ENCODE measurements around the gene MAP2. TPM values are rescaled to one million over a fixed set of nuclear protein-coding genes. Genes with fewer than 3 reads are reported as not detected.

Gene MAP2
- total RNA-seq, 2 experiments from 2014 or later, result 0.16 TPM; not detected in 1

DNA sequence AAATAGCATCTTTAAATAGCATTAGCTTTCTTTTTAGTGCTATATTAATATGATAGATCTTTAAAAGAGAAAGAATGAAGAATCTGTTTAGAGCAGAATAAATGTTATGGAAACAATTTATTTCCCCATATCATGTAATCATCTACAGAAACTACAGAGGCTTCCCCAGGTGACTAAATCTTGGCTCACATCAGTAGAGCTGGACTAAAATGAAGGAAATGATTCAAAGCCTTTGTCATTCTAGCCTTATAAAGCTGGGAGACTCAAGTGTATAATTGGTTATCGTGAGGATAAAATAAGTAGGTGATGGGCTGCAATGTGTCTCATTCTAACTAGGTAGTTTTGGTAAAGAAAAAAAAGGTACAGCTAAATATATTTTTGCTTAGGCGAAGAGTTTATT, 264.5 kb downstream of the MAP2 start:
- H3K4me3 Mint-ChIP-seq, result no peak overlapping the region
- no peaks in the 10 kb centered on the region for H3K9me3 Mint-ChIP-seq (ENCODE audit: low read depth)
- DNase-seq (no peak), ATAC-seq (no peak)
- CTCF ChIA-PET, result no interaction called here
- H3K4me1 Mint-ChIP-seq, result no peaks in the 10 kb centered on the region
- H3K36me3 Mint-ChIP-seq, result no peaks in the 10 kb centered on the region
- no peak overlapping the region for H3K27ac Mint-ChIP-seq
- H3K27me3 Mint-ChIP-seq, result no peaks in the 10 kb centered on the region

DNA sequence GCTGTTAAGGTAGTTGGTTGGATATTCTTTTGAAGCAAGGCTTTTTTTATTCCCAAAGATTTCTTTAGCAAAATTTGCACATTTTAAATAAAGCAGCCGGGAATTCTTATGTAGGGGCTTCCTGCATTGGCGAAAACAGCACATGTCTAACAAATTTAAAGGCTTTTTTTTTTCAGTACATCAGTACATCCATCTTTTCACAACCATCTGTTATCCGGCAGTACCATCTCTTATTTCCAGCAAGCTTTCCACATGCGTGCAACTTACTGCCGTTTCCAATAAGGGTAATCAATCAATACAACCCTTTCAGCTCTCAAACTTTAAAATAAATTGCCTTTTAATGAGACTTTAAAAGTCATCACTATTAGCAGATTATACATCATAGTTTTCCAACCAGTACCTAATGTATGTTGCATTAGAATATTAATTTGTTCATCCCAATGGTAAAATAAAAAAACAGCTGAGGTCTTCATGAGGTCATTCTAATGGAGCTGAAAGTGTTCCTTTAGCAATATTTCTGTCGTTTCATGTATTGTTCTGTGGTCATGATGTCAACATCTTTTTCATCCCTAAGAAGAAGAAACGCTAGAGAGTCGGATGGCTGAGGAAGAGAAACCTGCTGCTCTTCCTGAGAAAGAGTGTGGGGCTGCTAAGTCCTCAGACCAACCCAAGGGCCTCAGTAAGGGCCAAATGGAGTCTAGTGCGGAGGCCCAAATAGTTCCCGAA, 266.3 kb downstream of the MAP2 start:
- H3K4me1 Mint-ChIP-seq, result no peaks in the 10 kb centered on the region
- H3K27ac Mint-ChIP-seq, result no peak overlapping the region
- CTCF ChIA-PET, result no interaction called here
- no peaks in the 10 kb centered on the region for H3K36me3 Mint-ChIP-seq
- no peak overlapping the region for H3K4me3 Mint-ChIP-seq
- H3K27me3 Mint-ChIP-seq, result peaks cover 5% of the 10 kb centered on the region
- no peaks in the 10 kb centered on the region for H3K9me3 Mint-ChIP-seq (ENCODE audit: low read depth)
- ATAC-seq (no peak), DNase-seq (no peak)

DNA sequence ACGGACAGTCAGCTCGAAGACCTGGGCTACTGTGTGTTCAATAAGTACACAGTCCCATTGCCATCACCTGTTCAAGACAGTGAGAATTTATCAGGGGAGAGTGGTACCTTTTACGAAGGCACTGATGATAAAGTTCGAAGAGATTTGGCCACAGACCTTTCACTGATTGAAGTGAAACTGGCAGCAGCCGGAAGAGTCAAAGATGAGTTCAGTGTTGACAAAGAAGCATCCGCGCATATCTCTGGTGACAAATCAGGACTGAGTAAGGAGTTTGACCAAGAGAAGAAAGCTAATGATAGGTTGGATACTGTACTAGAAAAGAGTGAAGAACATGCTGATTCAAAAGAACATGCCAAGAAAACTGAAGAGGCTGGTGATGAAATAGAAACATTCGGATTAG, 270.9 kb downstream of the MAP2 start:
- DNase-seq, result no peak
- peaks cover 7% of the 10 kb centered on the region for H3K27me3 Mint-ChIP-seq
- no peak overlapping the region for H3K4me3 Mint-ChIP-seq
- H3K36me3 Mint-ChIP-seq, result no peaks in the 10 kb centered on the region
- no peaks in the 10 kb centered on the region for H3K9me3 Mint-ChIP-seq (ENCODE audit: low read depth)
- ATAC-seq, result no peak
- H3K4me1 Mint-ChIP-seq, result peaks cover 15% of the 10 kb centered on the region
- CTCF ChIA-PET, result no interaction called here
- no peak overlapping the region for H3K27ac Mint-ChIP-seq

GRCh38 chr2:209696836-209697711, 273.2 kb downstream of the MAP2 start:
- Mint-ChIP-seq H3K4me3 (peak overlapping the region; percentile 30), H3K9me3 (ENCODE audit: low read depth) (no peaks in the 10 kb centered on the region), H3K4me1 (peaks cover 15% of the 10 kb centered on the region), H3K27me3 (peaks cover 12% of the 10 kb centered on the region), H3K36me3 (no peaks in the 10 kb centered on the region), H3K27ac (peak overlapping the region; percentile 63)
- DNase-seq (no peak), ATAC-seq (peak; percentile 39)
- CTCF ChIA-PET, result interaction anchor here (0.6 kb wide), 1 partner anchor 370 kb away, joined by 4 read pairs; no protein-coding TSS in a partner anchor

DNA sequence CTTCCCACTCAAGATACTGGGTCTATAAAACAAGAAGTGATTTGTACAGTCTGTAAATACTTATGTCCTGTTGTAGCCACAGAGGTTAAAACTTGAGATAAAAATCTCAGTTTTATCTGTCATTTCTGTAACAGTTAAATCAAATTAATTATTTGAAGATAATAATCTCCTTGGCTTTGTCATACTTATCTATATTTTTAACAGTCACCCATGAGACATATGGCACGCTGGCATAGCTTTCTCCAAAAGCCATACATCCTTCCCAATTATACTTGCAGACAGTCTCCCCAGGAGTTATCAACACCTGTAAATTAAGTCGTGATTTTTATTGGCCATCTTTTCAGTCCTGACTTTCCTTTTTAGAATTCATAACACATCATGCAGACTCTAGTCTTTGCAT, 278.9 kb downstream of the MAP2 start:
- H3K27me3 Mint-ChIP-seq, result peaks cover 12% of the 10 kb centered on the region
- no peak for DNase-seq
- ATAC-seq, result no peak
- no peak overlapping the region for H3K27ac Mint-ChIP-seq
- no peak overlapping the region for H3K4me3 Mint-ChIP-seq
- H3K9me3 Mint-ChIP-seq (ENCODE audit: low read depth), result no peaks in the 10 kb centered on the region
- CTCF ChIA-PET, result no interaction called here
- peaks cover 2% of the 10 kb centered on the region for H3K4me1 Mint-ChIP-seq
- H3K36me3 Mint-ChIP-seq, result no peaks in the 10 kb centered on the region

DNA sequence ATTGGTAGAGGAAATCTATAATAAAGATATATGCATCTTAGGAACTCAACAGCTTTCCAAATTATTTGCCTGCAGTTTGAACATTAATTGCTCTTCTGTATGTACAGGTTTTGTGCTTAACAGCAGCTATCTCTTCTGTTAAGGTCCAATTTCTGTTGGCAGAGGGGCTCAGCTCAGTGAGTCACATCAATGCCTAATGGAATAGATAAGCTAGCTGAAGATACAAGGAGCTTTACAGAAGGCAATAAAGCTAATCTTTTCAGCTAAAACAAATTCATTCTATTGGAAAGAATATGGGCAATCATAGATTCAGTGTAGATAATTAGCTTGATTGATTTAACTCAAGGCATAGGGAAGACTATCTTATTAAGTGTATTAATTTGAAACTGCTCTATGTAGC, 289.4 kb downstream of the MAP2 start:
- DNase-seq (no peak), ATAC-seq (no peak)
- Mint-ChIP-seq H3K36me3 (no peaks in the 10 kb centered on the region), H3K27ac (no peak overlapping the region), H3K27me3 (no peaks in the 10 kb centered on the region), H3K9me3 (ENCODE audit: low read depth) (no peaks in the 10 kb centered on the region), H3K4me3 (no peak overlapping the region), H3K4me1 (no peaks in the 10 kb centered on the region)
- CTCF ChIA-PET, result no interaction called here

GRCh38 chr2:209719034-209719433, 295.2 kb downstream of the MAP2 start:
- H3K4me3 Mint-ChIP-seq, result no peak overlapping the region
- no peaks in the 10 kb centered on the region for H3K27me3 Mint-ChIP-seq
- no peaks in the 10 kb centered on the region for H3K4me1 Mint-ChIP-seq
- ATAC-seq (no peak), DNase-seq (no peak)
- CTCF ChIA-PET, result no interaction called here
- H3K9me3 Mint-ChIP-seq (ENCODE audit: low read depth), result no peaks in the 10 kb centered on the region
- H3K27ac Mint-ChIP-seq, result no peak overlapping the region
- no peaks in the 10 kb centered on the region for H3K36me3 Mint-ChIP-seq

DNA sequence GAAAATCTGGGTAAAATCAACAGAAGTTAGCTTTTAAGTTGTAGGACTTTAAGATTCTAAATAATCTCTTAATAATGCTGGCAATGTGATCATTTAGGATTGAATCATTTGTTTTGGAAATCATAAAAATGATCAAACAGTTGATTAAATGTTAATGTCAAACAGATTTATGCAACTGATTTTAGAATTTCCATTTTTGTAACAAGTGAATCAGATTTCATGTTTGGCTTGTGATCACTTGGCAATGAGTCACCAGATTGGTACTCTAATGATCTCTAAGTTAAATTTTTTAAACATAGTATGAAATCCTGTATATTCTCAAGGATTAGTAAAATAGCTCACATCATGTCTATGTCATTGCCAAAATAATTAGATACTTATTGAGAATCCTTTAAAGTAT, 297.6 kb downstream of the MAP2 start:
- Mint-ChIP-seq H3K9me3 (ENCODE audit: low read depth) (no peaks in the 10 kb centered on the region), H3K4me1 (no peaks in the 10 kb centered on the region), H3K27ac (no peak overlapping the region), H3K36me3 (no peaks in the 10 kb centered on the region), H3K27me3 (no peaks in the 10 kb centered on the region), H3K4me3 (no peak overlapping the region)
- CTCF ChIA-PET, result no interaction called here
- no peak for ATAC-seq
- DNase-seq, result no peak

- H3K36me3 Mint-ChIP-seq, result no peaks in the 10 kb centered on the region
- no peaks in the 10 kb centered on the region for H3K9me3 Mint-ChIP-seq (ENCODE audit: low read depth)
- no peak overlapping the region for H3K27ac Mint-ChIP-seq
- H3K4me1 Mint-ChIP-seq, result no peaks in the 10 kb centered on the region
- ATAC-seq (no peak), DNase-seq (no peak)
- no peaks in the 10 kb centered on the region for H3K27me3 Mint-ChIP-seq
- H3K4me3 Mint-ChIP-seq, result no peak overlapping the region
- CTCF ChIA-PET, result no interaction called here
Observed at GRCh38 chr2:209726311-209726710, 302.5 kb downstream of the MAP2 start.

GRCh38 chr2:209727077-209727476, 303.2 kb downstream of the MAP2 start:
- CTCF ChIA-PET, result no interaction called here
- ATAC-seq (no peak), DNase-seq (no peak)
- Mint-ChIP-seq H3K4me1 (no peaks in the 10 kb centered on the region), H3K36me3 (no peaks in the 10 kb centered on the region), H3K9me3 (ENCODE audit: low read depth) (no peaks in the 10 kb centered on the region), H3K4me3 (no peak overlapping the region), H3K27ac (no peak overlapping the region), H3K27me3 (no peaks in the 10 kb centered on the region)

DNA sequence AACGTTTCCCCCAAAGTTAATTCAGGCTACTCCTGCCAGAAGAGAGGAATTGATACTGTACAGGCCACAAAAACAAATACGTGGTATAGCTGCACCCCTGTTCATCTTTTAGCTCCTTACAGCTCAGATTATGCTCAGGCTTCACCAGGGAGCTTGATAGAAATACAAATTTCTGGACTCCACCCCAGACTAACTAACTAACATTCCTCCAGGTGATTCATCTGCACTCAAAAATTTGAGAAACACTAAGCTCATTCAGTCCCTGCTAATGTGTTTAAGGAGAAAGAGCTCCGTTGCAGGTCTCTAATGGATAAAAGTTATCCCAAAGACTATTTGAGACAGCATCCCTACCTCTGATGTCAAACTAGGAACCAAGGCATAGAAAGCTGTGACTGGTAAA, 311.0 kb downstream of the MAP2 start:
- Mint-ChIP-seq H3K4me3 (no peak overlapping the region), H3K9me3 (ENCODE audit: low read depth) (no peaks in the 10 kb centered on the region), H3K4me1 (no peaks in the 10 kb centered on the region), H3K36me3 (no peaks in the 10 kb centered on the region), H3K27ac (no peak overlapping the region), H3K27me3 (no peaks in the 10 kb centered on the region)
- ATAC-seq, result no peak
- DNase-seq, result no peak
- CTCF ChIA-PET, result no interaction called here

GRCh38 chr2:209741953-209742352, 318.1 kb downstream of the MAP2 start:
- no peak for ATAC-seq
- CTCF ChIA-PET, result no interaction called here
- H3K27me3 Mint-ChIP-seq, result no peaks in the 10 kb centered on the region
- no peak overlapping the region for H3K4me3 Mint-ChIP-seq
- no peaks in the 10 kb centered on the region for H3K36me3 Mint-ChIP-seq
- peaks cover 2% of the 10 kb centered on the region for H3K9me3 Mint-ChIP-seq (ENCODE audit: low read depth)
- no peak for DNase-seq
- no peaks in the 10 kb centered on the region for H3K4me1 Mint-ChIP-seq
- no peak overlapping the region for H3K27ac Mint-ChIP-seq

DNA sequence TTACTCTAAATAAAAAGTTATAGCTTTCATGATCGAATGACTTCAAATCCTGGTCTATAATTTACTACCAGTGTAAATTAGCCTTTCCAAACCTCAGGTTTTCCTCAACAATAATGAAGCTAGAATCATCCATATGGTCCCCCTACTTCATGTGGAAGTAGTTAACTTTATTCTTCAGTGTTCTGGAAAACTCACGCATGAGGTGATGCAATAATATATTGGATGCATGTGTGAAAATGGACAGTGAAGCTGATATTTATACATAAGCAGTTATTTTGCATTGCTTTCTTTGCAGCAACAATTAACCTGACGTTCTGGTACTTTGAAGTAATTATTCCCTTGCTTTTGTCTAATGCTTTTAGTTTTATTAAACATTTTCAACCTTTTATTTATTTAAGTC, 329.2 kb downstream of the MAP2 start:
- Mint-ChIP-seq H3K27ac (no peak overlapping the region), H3K27me3 (no peaks in the 10 kb centered on the region), H3K9me3 (ENCODE audit: low read depth) (no peaks in the 10 kb centered on the region), H3K4me1 (no peaks in the 10 kb centered on the region), H3K36me3 (no peaks in the 10 kb centered on the region), H3K4me3 (no peak overlapping the region)
- CTCF ChIA-PET, result no interaction called here
- no peak for DNase-seq
- no peak for ATAC-seq

- H3K27me3 Mint-ChIP-seq, result peaks cover 3% of the 10 kb centered on the region
Observed at GRCh38 chr2:209757163-209757562, 333.3 kb downstream of the MAP2 start.

More at GRCh38 chr2:209757163-209757562, 333.3 kb downstream of the MAP2 start:
- no peak overlapping the region for H3K27ac Mint-ChIP-seq
- no peak for ATAC-seq
- no peaks in the 10 kb centered on the region for H3K4me1 Mint-ChIP-seq
- no peak overlapping the region for H3K4me3 Mint-ChIP-seq
- CTCF ChIA-PET, result no interaction called here
- H3K9me3 Mint-ChIP-seq (ENCODE audit: low read depth), result no peaks in the 10 kb centered on the region
- no peaks in the 10 kb centered on the region for H3K36me3 Mint-ChIP-seq
- DNase-seq, result no peak
